ENCODE measurements around the gene MFRP. TPM values are rescaled to one million over a fixed set of nuclear protein-coding genes. Genes with fewer than 3 reads are reported as not detected.

Gene MFRP
- total and polyA plus RNA-seq, 10 of the 15 experiments (the other 5 are each of a cell fraction or from before 2014, with no cell fraction given), result not detected

- TF ChIP-seq CEBPZ (IDR thresholded peaks at IDR 0.05; ENCODE audit: low read depth, low read length) (no peak), USF1 (IDR thresholded peaks at IDR 0.05; ENCODE audit: borderline replicate concordance, extremely low read length, insufficient read depth, low read depth, low read length) (no peak), TARDBP (IDR thresholded peaks at IDR 0.05; ENCODE audit: borderline replicate concordance) (no peak), NR2F1 (conservative IDR thresholded peaks at IDR 0.05) (no peak), ZBED1 (IDR thresholded peaks at IDR 0.05; ENCODE audit: borderline replicate concordance) (no peak), ZZZ3 (IDR thresholded peaks at IDR 0.05; ENCODE audit: control insufficient read depth, insufficient read length, low read depth) (no peak), KDM1A (IDR thresholded peaks at IDR 0.05; ENCODE audit: borderline replicate concordance) (no peak)
- TF ChIP-seq, protein P1, sequence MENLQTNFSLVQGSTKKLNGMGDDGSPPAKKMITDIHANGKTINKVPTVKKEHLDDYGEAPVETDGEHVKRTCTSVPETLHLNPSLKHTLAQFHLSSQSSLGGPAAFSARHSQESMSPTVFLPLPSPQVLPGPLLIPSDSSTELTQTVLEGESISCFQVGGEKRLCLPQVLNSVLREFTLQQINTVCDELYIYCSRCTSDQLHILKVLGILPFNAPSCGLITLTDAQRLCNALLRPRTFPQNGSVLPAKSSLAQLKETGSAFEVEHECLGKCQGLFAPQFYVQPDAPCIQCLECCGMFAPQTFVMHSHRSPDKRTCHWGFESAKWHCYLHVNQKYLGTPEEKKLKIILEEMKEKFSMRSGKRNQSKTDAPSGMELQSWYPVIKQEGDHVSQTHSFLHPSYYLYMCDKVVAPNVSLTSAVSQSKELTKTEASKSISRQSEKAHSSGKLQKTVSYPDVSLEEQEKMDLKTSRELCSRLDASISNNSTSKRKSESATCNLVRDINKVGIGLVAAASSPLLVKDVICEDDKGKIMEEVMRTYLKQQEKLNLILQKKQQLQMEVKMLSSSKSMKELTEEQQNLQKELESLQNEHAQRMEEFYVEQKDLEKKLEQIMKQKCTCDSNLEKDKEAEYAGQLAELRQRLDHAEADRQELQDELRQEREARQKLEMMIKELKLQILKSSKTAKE (IDR thresholded peaks at IDR 0.05; ENCODE audit: low read depth, poor library complexity, severe bottlenecking), result no peak
- TF ChIP-seq, protein P2, sequence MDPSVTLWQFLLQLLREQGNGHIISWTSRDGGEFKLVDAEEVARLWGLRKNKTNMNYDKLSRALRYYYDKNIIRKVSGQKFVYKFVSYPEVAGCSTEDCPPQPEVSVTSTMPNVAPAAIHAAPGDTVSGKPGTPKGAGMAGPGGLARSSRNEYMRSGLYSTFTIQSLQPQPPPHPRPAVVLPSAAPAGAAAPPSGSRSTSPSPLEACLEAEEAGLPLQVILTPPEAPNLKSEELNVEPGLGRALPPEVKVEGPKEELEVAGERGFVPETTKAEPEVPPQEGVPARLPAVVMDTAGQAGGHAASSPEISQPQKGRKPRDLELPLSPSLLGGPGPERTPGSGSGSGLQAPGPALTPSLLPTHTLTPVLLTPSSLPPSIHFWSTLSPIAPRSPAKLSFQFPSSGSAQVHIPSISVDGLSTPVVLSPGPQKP (IDR thresholded peaks at IDR 0.05; ENCODE audit: low read depth, low read length), result no peak
These were observed 18.6 kb upstream of the MFRP start (continued) for GRCh38 chr11:119365071-119365591.
